Colon (tissue), 2 donors: ENCODE measurements around the gene ABL1.

Experiments
- FAIRE-seq: peaks from 2 replicates; lab custom pipeline; 2012; peaks lifted over from hg19 to GRCh38; lab: Jason Lieb, UNC
- donor health status: control.
- donor health status: control.

The ABL1 gene

DNA sequence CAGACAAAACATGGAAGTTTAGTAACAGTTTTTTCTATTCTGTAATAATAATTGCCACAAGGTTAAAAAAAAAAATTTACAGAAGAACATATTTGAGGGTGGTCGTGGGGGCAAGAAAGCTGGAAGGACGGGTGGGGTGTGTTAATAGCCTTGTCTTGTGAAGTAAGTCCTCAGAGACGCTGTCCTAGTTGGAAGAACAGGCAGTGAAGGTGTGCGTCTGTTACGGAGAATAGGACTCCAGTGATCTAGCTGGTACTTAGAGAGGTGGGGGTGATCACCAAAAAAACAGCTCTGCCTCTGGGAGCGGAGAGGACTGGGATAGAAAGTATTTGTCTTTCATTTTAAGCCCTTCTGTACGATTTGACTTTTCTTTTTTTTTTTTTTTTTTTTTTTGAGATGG lies 17.7 kb downstream of the ABL1 start:
- FAIRE-seq: no peak

GRCh38 chr9:130854092-130854491 lies 19.0 kb downstream of the ABL1 start:
- FAIRE-seq: no peak

DNA sequence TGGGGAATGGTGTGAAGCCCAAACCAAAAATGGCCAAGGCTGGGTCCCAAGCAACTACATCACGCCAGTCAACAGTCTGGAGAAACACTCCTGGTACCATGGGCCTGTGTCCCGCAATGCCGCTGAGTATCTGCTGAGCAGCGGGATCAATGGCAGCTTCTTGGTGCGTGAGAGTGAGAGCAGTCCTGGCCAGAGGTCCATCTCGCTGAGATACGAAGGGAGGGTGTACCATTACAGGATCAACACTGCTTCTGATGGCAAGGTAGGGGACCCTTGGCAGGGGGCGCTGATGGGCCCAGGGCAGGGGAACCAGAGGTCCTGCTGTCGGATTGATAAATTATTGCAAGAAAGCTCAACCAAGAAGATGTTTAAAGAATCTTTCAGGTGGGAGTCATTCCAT lies 19.8 kb downstream of the ABL1 start:
- FAIRE-seq: no peak

DNA sequence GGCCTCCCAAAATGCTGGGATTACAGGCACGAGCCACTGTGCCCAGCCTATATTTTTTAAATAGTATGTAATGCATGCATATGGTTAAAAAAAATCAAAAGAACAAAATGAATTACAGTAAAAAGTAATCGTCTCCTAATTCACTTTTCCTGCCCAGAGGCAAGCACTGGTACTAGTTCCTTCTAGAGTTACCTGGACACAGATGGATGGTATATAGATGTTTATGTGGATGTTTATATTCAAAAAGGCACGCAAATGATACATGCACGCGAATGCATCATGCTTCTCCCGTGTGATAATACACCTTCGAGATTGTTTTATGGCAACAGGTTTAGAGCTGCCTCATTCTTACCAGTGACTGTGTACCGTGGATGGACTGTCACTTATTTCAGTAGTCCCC lies 21.4 kb downstream of the ABL1 start:
- no peak for FAIRE-seq

GRCh38 chr9:130857864-130858738 lies 23.0 kb downstream of the ABL1 start:
- no peak for FAIRE-seq

DNA sequence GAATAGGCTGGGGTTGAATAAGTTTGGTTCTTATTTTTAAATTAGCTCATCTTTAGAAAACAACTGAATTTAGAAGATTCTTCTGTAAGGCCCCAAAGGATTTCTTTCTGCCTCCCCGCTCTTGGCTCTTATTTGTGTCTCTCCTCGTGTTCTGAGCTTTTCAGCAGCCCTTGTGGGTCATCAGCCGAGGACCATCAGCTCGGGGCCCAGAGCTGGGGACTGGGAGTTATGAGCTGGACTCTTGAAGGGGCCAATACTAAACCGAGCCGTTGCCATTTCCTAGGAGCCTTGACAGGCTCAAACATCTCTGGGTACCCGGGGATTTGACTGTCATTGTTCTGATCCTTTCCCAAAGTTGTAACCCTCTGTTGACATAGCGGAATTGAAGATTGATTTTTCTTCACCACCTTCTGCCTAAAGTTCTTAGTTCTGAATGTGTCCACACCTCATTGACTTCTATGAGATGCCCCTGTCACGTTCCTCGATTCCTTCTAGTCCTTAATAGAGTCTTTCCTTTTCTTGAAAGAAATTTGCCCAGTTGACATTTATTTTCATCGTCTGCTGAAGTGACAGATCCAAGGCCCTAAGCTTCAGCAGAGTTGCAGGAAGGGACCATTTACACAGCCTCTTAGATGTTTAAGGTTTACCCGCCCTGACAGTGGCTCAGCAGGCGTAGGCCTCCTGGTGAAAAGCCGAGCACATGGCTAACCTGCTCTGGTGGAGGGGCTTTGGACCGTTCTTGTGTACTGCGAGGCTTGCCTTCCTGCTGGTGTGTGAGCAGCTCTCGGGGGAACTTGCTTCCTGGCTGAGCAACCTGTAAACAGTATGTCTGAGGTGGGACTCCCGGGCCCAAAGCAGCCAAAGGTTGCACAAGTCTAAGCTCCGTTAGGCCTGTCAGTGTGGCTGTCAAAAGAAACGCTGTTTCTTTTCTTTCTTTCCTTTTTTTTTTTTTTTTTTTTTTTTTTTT lies 24.0 kb downstream of the ABL1 start:
- FAIRE-seq: no peak

DNA sequence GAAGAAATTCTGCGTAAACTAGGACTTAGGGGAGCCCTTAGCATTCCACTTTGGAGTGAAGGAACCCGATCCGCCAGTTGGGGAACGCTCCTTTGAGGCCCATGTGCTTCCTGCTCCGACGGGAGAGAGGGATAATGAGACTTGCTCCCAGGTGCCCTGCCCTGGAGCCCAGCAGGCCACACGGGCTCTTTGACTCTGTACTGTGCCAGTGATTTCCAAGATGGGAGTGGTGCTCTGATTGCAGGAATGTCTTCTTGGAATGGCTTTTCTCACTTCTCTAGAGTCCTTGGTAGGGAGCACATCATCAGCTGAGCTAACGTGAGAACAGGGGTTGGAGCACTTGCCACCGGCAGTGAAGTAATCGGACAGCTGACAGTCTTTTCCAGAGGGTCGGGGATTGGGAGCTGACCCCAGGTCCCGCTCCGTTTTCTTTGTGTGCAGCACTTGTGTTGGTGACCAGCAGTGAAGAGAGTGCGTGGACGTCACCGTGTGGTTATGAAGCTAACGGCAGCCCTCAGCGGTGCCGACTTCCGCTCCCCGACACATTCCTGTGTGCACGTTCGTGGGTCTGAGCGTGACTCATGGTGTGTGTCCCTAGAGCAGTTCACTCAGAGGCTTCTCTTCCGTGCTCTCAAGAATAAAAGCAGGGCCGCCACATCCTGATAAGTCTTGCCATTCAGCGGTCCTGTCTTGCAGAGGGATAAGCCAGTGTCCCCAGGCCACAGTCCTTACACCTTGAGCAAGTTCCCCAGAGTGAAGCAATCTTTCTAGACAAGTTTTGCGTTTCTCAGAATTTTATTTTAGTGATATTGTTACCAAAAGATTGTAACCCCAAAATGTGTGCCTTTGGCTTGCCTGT lies 25.6 kb downstream of the ABL1 start:
- no peak for FAIRE-seq

- FAIRE-seq: no peak
These were observed 26.5 kb downstream of the ABL1 start for GRCh38 chr9:130861372-130862180.

- no peak for FAIRE-seq
These were observed 27.2 kb downstream of the ABL1 start for GRCh38 chr9:130862217-130862616.

GRCh38 chr9:130862747-130863146 lies 27.7 kb downstream of the ABL1 start:
- no peak for FAIRE-seq

- FAIRE-seq: no peak
These were observed 29.5 kb downstream of the ABL1 start for GRCh38 chr9:130864541-130864940.

GRCh38 chr9:130865921-130866320 lies 30.9 kb downstream of the ABL1 start:
- FAIRE-seq: no peak

DNA sequence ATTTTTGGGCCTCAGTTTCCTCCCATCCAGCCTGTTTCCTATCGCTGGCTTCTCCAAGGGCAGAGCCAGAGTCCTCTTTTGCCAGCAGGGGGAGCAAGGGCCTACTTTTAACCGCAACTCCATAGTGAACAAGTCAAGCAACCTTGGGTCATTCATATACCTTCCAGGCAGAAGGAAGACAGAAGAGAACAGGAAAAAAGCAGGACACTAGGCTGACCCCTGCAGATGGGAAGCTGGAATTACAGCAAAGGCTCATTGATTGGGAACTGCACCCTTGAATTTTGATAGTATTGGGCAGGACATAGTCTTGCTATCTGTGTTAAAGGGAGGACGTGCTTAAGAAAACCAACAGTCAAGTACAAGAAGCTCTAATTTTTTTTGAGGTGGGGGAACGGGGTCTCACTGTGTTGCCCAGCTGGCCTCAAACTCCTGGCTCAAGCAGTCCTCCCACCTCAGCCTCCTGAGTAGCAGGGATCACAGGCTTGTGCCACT lies 31.5 kb downstream of the ABL1 start:
- FAIRE-seq: no peak

- no peak for FAIRE-seq
These were observed 32.5 kb downstream of the ABL1 start for GRCh38 chr9:130867556-130867955.

DNA sequence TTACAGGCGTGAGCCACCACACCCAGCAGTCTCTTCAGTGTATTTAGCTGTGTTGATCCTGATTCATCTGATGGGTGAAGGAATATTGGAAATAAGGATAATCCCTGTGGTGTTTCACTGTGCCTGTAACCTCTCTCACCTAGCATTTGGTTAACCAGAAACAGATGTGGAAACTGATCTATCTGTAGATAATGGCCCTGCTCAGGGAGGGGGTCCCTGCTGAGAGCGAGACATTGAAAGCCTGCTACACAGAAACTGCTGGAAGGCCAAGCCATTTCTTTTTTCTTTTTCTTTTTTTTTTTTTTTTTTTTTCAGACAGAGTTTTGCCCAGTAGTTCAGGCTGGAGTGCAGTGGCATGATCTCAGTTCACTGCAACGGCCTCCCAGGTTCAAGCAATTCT lies 33.2 kb downstream of the ABL1 start:
- FAIRE-seq: no peak

GRCh38 chr9:130869250-130869649 lies 34.2 kb downstream of the ABL1 start:
- no peak for FAIRE-seq

DNA sequence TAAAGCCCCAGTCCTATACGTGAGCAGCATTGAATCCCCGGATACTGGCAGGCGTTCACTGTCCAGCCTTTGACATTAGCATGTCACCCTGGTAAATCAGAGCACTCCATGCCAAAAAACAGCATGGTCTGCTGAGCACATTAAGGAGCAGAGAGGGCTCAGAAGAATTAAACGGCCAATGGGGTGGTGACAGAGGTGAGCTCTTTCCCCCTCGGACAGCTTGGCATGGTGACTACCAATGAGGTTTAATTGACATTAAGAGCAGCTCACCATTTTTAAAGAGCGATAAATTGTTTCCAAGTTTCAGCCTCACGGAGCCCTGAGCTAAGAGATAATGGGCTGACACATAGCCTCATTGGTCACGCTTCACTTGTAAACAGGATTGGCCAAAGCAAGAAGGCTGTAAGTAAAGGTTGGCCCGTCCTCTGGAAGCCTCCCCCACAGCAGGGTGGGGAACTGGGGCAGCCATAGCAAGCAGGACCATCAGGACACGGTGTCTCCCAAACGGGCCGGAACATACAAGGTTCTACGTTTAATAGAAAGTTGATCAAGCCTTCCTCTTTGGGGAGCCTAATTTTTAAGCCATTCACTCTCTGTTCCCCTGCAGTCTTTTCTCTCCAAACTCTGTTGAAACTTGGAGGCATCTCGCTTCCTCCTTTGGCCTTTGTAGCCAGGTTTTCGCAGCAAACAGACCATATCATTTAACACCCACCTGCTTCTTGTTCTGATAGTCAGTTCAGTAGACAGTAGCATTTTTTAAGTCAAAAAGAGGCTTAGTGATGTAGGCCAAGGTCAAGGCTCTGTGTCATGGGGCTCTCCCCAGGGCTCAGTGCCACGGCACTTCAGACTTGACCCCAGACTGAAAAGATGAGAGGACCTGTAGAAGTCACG lies 35.7 kb downstream of the ABL1 start:
- FAIRE-seq: no peak

- FAIRE-seq: no peak
These were observed 36.5 kb downstream of the ABL1 start for GRCh38 chr9:130871395-130872062.

GRCh38 chr9:130872093-130872492 lies 37.0 kb downstream of the ABL1 start:
- no peak for FAIRE-seq
